ENCODE data around the gene USP54.

Gene USP54

GRCh38 chr10:73625884-73626752, 35.0 kb upstream of the USP54 start:
- Histone ChIP-seq H3K27ac (ENCODE audit: extremely low read depth, low read depth, low read length) (peak overlapping the region; percentile 60), H3K4me1 (ENCODE audit: control insufficient read depth, insufficient read depth, low read length) (no peaks in the 10 kb centered on the region), H3K36me3 (ENCODE audit: control insufficient read depth in 2 of 2, insufficient read depth in 1 of 2, low read length in 2 of 2) (no peaks in the 10 kb centered on the region; a peak in 1 of 3 replicates), H3K4me3 (ENCODE audit: low read depth, low read length) (peak overlapping the region; percentile 80), H3K9me3 (ENCODE audit: control insufficient read depth, insufficient read depth, low read depth, low read length) (no peaks in the 10 kb centered on the region)
- CTCF ChIA-PET, result interaction anchor here (0.6 to 2.4 kb wide), 4 partner anchors 10 to 1580 kb away, joined by 3 to 13 read pairs (median 4); no protein-coding TSS in a partner anchor
- POLR2A ChIA-PET, result interaction anchor here (0.5 to 1.4 kb wide), 19 partner anchors 15 to 1485 kb away, joined by 3 to 7 read pairs (median 4); partner anchors contain the start of genes DNAJC9, MYOZ1, PPP3CB and SAMD8
- TF ChIP-seq ZNF391 (tag by site-specific recombination; IDR thresholded peaks at IDR 0.05; ENCODE audit: borderline replicate concordance, low read depth) (peak; percentile 77; the same call in 1 of the 2 replicates), ZNF785 (tag by site-specific recombination; IDR thresholded peaks at IDR 0.05) (0 out of 2 replicates have a peak, but pooled peaks have one; percentile 78), ZBTB21 (tag by site-specific recombination; IDR thresholded peaks at IDR 0.05) (peak; percentile 29; the same call in 1 of the 2 replicates), ZNF692 (tag by site-specific recombination; IDR thresholded peaks at IDR 0.05) (peak; percentile 24; the same call in 1 of the 2 replicates), ZFP37 (tag by site-specific recombination; IDR thresholded peaks at IDR 0.05) (peak; percentile 39; the same call in 1 of the 2 replicates), SP2 (tag by site-specific recombination; IDR thresholded peaks at IDR 0.05) (0 out of 2 replicates have a peak, but pooled peaks have one; percentile 3), ZNF501 (tag by site-specific recombination; IDR thresholded peaks at IDR 0.05) (peak; percentile 68), ZBTB8A (tag by site-specific recombination; IDR thresholded peaks at IDR 0.05) (peak; percentile 85), KLF17 (tag by site-specific recombination; IDR thresholded peaks at IDR 0.05) (peak; percentile 53), SETDB1 (IDR thresholded peaks at IDR 0.05; ENCODE audit: insufficient read length, low read length) (no peak), YY1 (tag by site-specific recombination; IDR thresholded peaks at IDR 0.05) (peak; percentile 89), MYNN (tag by site-specific recombination; IDR thresholded peaks at IDR 0.05; ENCODE audit: borderline replicate concordance) (peak; percentile 91), ZNF629 (tag by site-specific recombination; IDR thresholded peaks at IDR 0.05) (peak; percentile 61), SP7 (tag by site-specific recombination; IDR thresholded peaks at IDR 0.05) (peak; percentile 54; the same call in 1 of the 2 replicates), HOXA7 (CRISPR knock-in tag; IDR thresholded peaks at IDR 0.05; ENCODE audit: borderline replicate concordance) (no peak), ZNF658 (tag by site-specific recombination; IDR thresholded peaks at IDR 0.05) (no peak), REPIN1 (tag by site-specific recombination; IDR thresholded peaks at IDR 0.05; ENCODE audit: low read depth) (no peak; the same call in 1 of the 2 replicates), KLF8 (tag by site-specific recombination; IDR thresholded peaks at IDR 0.05) (peak; percentile 61; the same call in 1 of the 2 replicates), ZNF214 (tag by site-specific recombination; IDR thresholded peaks at IDR 0.05; ENCODE audit: borderline replicate concordance) (no peak), ZNF843 (tag by site-specific recombination; IDR thresholded peaks at IDR 0.05) (peak; percentile 57), ZNF266 (tag by site-specific recombination; IDR thresholded peaks at IDR 0.05; ENCODE audit: low read depth) (peak; percentile 98), TSHZ1 (tag by site-specific recombination; IDR thresholded peaks at IDR 0.05; ENCODE audit: borderline replicate concordance) (peak; percentile 52; the same call in 1 of the 2 replicates), KLF9 (tag by site-specific recombination; IDR thresholded peaks at IDR 0.05; ENCODE audit: low read depth) (0 out of 2 replicates have a peak, but pooled peaks have one; percentile 26), ZNF585B (tag by site-specific recombination; IDR thresholded peaks at IDR 0.05) (no peak), KLF10 (tag by site-specific recombination; IDR thresholded peaks at IDR 0.05) (peak; percentile 24; the same call in 1 of the 2 replicates), ZNF324 (tag by site-specific recombination; IDR thresholded peaks at IDR 0.05) (peak; percentile 82; the same call in 1 of the 2 replicates), GLI4 (tag by site-specific recombination; IDR thresholded peaks at IDR 0.05) (peak; percentile 54; the same call in 1 of the 2 replicates)
- TF ChIP-seq, protein P1, sequence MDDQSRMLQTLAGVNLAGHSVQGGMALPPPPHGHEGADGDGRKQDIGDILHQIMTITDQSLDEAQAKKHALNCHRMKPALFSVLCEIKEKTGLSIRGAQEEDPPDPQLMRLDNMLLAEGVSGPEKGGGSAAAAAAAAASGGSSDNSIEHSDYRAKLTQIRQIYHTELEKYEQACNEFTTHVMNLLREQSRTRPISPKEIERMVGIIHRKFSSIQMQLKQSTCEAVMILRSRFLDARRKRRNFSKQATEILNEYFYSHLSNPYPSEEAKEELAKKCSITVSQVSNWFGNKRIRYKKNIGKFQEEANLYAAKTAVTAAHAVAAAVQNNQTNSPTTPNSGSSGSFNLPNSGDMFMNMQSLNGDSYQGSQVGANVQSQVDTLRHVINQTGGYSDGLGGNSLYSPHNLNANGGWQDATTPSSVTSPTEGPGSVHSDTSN (CRISPR knock-in tag; IDR thresholded peaks at IDR 0.05), result 0 out of 2 replicates have a peak, but pooled peaks have one; percentile 48
- TF ChIP-seq, protein P2, sequence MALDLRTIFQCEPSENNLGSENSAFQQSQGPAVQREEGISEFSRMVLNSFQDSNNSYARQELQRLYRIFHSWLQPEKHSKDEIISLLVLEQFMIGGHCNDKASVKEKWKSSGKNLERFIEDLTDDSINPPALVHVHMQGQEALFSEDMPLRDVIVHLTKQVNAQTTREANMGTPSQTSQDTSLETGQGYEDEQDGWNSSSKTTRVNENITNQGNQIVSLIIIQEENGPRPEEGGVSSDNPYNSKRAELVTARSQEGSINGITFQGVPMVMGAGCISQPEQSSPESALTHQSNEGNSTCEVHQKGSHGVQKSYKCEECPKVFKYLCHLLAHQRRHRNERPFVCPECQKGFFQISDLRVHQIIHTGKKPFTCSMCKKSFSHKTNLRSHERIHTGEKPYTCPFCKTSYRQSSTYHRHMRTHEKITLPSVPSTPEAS (tag by site-specific recombination; IDR thresholded peaks at IDR 0.05), result 0 out of 2 replicates have a peak, but pooled peaks have one; percentile 19

All from HEK293 (cell line).